ENCODE results near the gene UBL4A. TPM values are rescaled to one million over a fixed set of nuclear protein-coding genes. Genes with fewer than 3 reads are reported as not detected.

The UBL4A gene
- polyA plus RNA-seq, 1 of the 3 experiments (the other 2 are of a cell fraction), result 27.8 TPM

DNA sequence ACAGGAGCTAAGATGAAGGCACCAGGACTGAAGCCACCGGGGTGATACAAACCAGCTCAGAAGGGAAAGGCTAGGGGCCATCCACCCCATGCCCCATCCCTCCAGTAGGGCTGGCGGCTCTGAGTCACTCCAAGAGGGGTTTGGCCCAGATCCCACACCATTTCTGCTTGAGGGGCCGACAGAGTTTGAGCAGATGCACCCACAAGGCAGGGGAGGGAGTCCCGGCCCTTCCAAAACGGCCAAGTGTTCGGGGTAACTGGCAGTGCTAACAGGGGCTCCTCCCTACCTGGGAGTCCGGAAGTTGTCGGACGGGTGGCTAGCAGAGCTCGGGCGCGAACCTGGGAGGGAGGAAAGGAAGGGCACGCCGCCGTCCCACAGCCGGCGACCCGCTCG, 3.6 kb upstream of the UBL4A start:
- DNase-seq, result peak; percentile 43
- Histone ChIP-seq H3K36me3 (replicated peaks in 1 of 2; ENCODE audit: control insufficient read depth in 1 of 2, insufficient read depth in 2 of 2, low read length in 1 of 2) (peaks cover 0 to 3% of the 10 kb centered on the region in 2 experiments), H3K9ac (peak overlapping the region; percentile 68), H3K4me3 (ENCODE audit: low read depth in 2 of 2, low read length in 1 of 2) (peak overlapping the region; percentile 60 to 66), H3K27ac (ENCODE audit: low read depth in 2 of 2, low read length in 1 of 2) (peak overlapping the region; percentile 59 to 74), H4K20me1 (ENCODE audit: insufficient read depth) (no peaks in the 10 kb centered on the region), H3K4me1 (ENCODE audit: control insufficient read depth in 1 of 2, insufficient read depth in 2 of 2, low read depth in 1 of 2, low read length in 1 of 2) (peaks cover 0 to 17% of the 10 kb centered on the region in 2 experiments; a peak in 1 of 4 replicates), H3K9me2 (no peaks in the 10 kb centered on the region), H2AFZ (ENCODE audit: low read depth) (0 out of 2 replicates have a peak overlapping the region, but pooled peaks have one; percentile 22), H3K79me2 (ENCODE audit: insufficient read depth) (peaks cover 14% of the 10 kb centered on the region; the same call in 1 of the 2 replicates), H3K4me2 (peak overlapping the region; percentile 74), H3K9me3 (no peaks in the 10 kb centered on the region), H3K27me3 (ENCODE audit: insufficient read depth) (0 out of 2 replicates have a peak, but pooled peaks cover 10% of the 10 kb centered on the region), H3F3A (replicated peaks; ENCODE audit: insufficient read depth) (peaks cover 2% of the 10 kb centered on the region)
- POLR2A ChIA-PET, result interaction anchor here (0.9 to 2.2 kb wide), 4 partner anchors 12 to 92 kb away, joined by 4 to 8 read pairs (median 4); partner anchors contain the start of genes LAGE3 and RPL10
- CTCF ChIA-PET, result interaction anchor here (0.7 to 1.7 kb wide), 5 partner anchors 10 to 472 kb away, joined by 3 to 6 read pairs (median 4); no protein-coding TSS in a partner anchor
- TF ChIP-seq TEAD4 (IDR thresholded peaks at IDR 0.05; ENCODE audit: borderline replicate concordance, insufficient read depth) (no peak), POLR2AphosphoS5 (IDR thresholded peaks at IDR 0.05; ENCODE audit: low read depth, low read length) (no peak), SIN3A (IDR thresholded peaks at IDR 0.05; ENCODE audit: borderline replicate concordance, low read depth, low read length) (peak; percentile 15; the same call in 1 of the 2 replicates), ELF1 (IDR thresholded peaks at IDR 0.05) (no peak)
- TF ChIP-seq, protein P1, sequence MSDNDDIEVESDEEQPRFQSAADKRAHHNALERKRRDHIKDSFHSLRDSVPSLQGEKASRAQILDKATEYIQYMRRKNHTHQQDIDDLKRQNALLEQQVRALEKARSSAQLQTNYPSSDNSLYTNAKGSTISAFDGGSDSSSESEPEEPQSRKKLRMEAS (IDR thresholded peaks at IDR 0.05; ENCODE audit: low read depth), result no peak
- WGBS (ENCODE audit: low lambda C conversion rate), result 14% methylated on average over 2 of the region's 19 CpGs

- no peaks in the 10 kb centered on the region for H4K20me1 ChIP-seq (ENCODE audit: insufficient read depth)
- 0 out of 2 replicates have a peak, but pooled peaks cover 10% of the 10 kb centered on the region for H3K27me3 ChIP-seq (ENCODE audit: insufficient read depth)
- H3K4me3 ChIP-seq (ENCODE audit: low read depth in 2 of 2, low read length in 1 of 2), result peak overlapping the region; percentile 60 to 66; a peak in 3 of 4 replicates
- no peaks in the 10 kb centered on the region for H3K9me3 ChIP-seq
- H2AFZ ChIP-seq (ENCODE audit: low read depth), result no peak overlapping the region
- ChIA-PET POLR2A (interaction anchor here (1.1 to 2.2 kb wide), 2 partner anchors 11 to 91 kb away, joined by 4 to 8 read pairs; partner anchors contain the start of gene LAGE3), CTCF (interaction anchor here (0.6 to 1.7 kb wide), 7 partner anchors 11 to 960 kb away, joined by 3 to 6 read pairs (median 3); no protein-coding TSS in a partner anchor)
- no peak overlapping the region for H3K27ac ChIP-seq (ENCODE audit: low read depth in 2 of 2, low read length in 1 of 2)
- H3K79me2 ChIP-seq (ENCODE audit: insufficient read depth), result peaks cover 19% of the 10 kb centered on the region; the same call in 1 of the 2 replicates
- no peak for DNase-seq
- no peaks in the 10 kb centered on the region for H3K9me2 ChIP-seq
- H3K9ac ChIP-seq, result no peak overlapping the region
- H3K36me3 ChIP-seq (replicated peaks in 1 of 2; ENCODE audit: control insufficient read depth in 1 of 2, insufficient read depth in 2 of 2, low read length in 1 of 2), result peaks cover 0 to 8% of the 10 kb centered on the region in 2 experiments
- peak overlapping the region; percentile 74 for H3K4me2 ChIP-seq
- H3F3A ChIP-seq (replicated peaks; ENCODE audit: insufficient read depth), result peaks cover 2% of the 10 kb centered on the region
- peaks cover 0 to 17% of the 10 kb centered on the region in 2 experiments; a peak in 1 of 4 replicates for H3K4me1 ChIP-seq (ENCODE audit: control insufficient read depth in 1 of 2, insufficient read depth in 2 of 2, low read depth in 1 of 2, low read length in 1 of 2)
- WGBS (ENCODE audit: low lambda C conversion rate), result 33% methylated on average over 2 of the region's 4 CpGs
- TF ChIP-seq EZH2phosphoT487 (IDR thresholded peaks at IDR 0.05; ENCODE audit: borderline replicate concordance, low read depth), result no peak
- TF ChIP-seq GABPA (IDR thresholded peaks at IDR 0.05; ENCODE audit: low read depth), result no peak
- no peak for TF ChIP-seq CTCF (IDR thresholded peaks at IDR 0.05)
- TF ChIP-seq RCOR1 (IDR thresholded peaks at IDR 0.05; ENCODE audit: low read length), result no peak
- TF ChIP-seq, protein P2, sequence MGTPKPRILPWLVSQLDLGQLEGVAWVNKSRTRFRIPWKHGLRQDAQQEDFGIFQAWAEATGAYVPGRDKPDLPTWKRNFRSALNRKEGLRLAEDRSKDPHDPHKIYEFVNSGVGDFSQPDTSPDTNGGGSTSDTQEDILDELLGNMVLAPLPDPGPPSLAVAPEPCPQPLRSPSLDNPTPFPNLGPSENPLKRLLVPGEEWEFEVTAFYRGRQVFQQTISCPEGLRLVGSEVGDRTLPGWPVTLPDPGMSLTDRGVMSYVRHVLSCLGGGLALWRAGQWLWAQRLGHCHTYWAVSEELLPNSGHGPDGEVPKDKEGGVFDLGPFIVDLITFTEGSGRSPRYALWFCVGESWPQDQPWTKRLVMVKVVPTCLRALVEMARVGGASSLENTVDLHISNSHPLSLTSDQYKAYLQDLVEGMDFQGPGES (IDR thresholded peaks at IDR 0.05; ENCODE audit: low read depth, low read length), result no peak
- no peak for TF ChIP-seq SMC3 (IDR thresholded peaks at IDR 0.05; ENCODE audit: low read depth, low read length)
- TF ChIP-seq, protein P1 (IDR thresholded peaks at IDR 0.05; ENCODE audit: low read depth), result no peak
- no peak for TF ChIP-seq MXI1 (IDR thresholded peaks at IDR 0.05; ENCODE audit: low read depth, low read length)
- TF ChIP-seq, protein P3, sequence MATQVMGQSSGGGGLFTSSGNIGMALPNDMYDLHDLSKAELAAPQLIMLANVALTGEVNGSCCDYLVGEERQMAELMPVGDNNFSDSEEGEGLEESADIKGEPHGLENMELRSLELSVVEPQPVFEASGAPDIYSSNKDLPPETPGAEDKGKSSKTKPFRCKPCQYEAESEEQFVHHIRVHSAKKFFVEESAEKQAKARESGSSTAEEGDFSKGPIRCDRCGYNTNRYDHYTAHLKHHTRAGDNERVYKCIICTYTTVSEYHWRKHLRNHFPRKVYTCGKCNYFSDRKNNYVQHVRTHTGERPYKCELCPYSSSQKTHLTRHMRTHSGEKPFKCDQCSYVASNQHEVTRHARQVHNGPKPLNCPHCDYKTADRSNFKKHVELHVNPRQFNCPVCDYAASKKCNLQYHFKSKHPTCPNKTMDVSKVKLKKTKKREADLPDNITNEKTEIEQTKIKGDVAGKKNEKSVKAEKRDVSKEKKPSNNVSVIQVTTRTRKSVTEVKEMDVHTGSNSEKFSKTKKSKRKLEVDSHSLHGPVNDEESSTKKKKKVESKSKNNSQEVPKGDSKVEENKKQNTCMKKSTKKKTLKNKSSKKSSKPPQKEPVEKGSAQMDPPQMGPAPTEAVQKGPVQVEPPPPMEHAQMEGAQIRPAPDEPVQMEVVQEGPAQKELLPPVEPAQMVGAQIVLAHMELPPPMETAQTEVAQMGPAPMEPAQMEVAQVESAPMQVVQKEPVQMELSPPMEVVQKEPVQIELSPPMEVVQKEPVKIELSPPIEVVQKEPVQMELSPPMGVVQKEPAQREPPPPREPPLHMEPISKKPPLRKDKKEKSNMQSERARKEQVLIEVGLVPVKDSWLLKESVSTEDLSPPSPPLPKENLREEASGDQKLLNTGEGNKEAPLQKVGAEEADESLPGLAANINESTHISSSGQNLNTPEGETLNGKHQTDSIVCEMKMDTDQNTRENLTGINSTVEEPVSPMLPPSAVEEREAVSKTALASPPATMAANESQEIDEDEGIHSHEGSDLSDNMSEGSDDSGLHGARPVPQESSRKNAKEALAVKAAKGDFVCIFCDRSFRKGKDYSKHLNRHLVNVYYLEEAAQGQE (IDR thresholded peaks at IDR 0.05; ENCODE audit: low read depth, low read length), result no peak
- TF ChIP-seq RAD21 (IDR thresholded peaks at IDR 0.05; ENCODE audit: low read length), result no peak
- TF ChIP-seq, protein P4, sequence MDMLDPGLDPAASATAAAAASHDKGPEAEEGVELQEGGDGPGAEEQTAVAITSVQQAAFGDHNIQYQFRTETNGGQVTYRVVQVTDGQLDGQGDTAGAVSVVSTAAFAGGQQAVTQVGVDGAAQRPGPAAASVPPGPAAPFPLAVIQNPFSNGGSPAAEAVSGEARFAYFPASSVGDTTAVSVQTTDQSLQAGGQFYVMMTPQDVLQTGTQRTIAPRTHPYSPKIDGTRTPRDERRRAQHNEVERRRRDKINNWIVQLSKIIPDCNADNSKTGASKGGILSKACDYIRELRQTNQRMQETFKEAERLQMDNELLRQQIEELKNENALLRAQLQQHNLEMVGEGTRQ (IDR thresholded peaks at IDR 0.05; ENCODE audit: borderline replicate concordance, low read depth, low read length), result no peak
- no peak for TF ChIP-seq YY1 (IDR thresholded peaks at IDR 0.05; ENCODE audit: low read depth)
- TF ChIP-seq TEAD4 (IDR thresholded peaks at IDR 0.05; ENCODE audit: borderline replicate concordance, insufficient read depth), result no peak
- no peak for TF ChIP-seq JUND (IDR thresholded peaks at IDR 0.05)
- TF ChIP-seq ELF1 (IDR thresholded peaks at IDR 0.05), result no peak
- no peak for TF ChIP-seq RFX5 (IDR thresholded peaks at IDR 0.05; ENCODE audit: low read length)
- no peak for TF ChIP-seq TCF12 (IDR thresholded peaks at IDR 0.05)
These were observed 2.8 kb upstream of the UBL4A start for GRCh38 chrX:154489182-154489581.
